ENCODE results near the gene NHLRC4.
A peak's percentile ranks its signal among the peaks of the same experiment; 100 is the strongest.

DNA sequence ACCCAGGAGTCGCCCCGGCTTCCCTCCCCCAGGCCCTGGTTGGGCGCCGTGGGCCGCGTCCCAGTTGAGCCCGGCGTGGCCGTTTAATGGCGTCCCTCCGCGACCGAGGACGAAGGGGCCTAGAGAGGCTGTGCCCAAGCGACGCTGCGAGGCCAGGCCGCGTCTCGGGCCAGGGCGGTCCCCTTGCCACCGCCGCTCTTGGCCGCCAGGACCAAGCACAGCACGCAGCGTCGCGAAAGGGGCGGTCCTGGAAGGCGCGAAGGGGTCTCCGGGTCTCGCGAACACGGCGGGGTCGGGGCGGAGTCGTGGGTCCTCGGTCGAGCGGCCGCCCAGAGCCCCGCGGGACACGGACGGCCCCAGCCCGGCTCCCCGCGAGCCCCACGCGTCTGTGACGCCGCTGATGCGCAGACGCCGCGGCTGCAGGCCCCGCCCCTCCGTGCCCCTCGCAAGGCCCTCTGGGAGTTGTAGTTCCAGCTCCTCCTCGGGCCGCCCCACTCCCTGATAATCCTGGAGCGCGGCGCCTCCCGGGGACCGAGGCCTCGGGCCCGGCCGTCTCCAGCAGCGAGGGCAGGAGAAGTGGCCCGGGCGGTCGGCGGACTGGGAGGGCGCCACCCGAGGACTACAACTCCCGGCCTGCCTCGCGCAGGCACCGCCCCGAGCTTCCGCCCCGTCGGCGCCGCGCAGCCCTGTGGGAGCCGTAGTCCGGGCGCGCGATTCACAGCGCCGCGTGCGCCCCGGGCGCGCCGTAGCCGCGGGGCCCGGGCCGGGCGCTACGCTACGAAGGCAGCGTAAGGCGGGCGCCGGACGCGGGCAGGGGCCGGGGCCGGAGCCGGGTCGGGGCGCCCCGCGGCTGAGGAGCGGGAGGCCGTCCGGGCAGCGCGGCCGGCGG lies 39.5 kb upstream of the NHLRC4 start, which contains the start of gene CAPN15:
- TF ChIP-seq, protein P1, sequence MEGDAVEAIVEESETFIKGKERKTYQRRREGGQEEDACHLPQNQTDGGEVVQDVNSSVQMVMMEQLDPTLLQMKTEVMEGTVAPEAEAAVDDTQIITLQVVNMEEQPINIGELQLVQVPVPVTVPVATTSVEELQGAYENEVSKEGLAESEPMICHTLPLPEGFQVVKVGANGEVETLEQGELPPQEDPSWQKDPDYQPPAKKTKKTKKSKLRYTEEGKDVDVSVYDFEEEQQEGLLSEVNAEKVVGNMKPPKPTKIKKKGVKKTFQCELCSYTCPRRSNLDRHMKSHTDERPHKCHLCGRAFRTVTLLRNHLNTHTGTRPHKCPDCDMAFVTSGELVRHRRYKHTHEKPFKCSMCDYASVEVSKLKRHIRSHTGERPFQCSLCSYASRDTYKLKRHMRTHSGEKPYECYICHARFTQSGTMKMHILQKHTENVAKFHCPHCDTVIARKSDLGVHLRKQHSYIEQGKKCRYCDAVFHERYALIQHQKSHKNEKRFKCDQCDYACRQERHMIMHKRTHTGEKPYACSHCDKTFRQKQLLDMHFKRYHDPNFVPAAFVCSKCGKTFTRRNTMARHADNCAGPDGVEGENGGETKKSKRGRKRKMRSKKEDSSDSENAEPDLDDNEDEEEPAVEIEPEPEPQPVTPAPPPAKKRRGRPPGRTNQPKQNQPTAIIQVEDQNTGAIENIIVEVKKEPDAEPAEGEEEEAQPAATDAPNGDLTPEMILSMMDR (IDR thresholded peaks at IDR 0.05), result peak in 1 of 3 donors; percentile 13
- TF ChIP-seq POLR2A (IDR thresholded peaks at IDR 0.05), result no peak

Data from lower leg skin (tissue), 3 donors.